IgD-negative memory B cell (primary cell): Measurements from ENCODE around the gene KRTAP9-6. TPM values are rescaled to one million over a fixed set of nuclear protein-coding genes. Genes with fewer than 3 reads are reported as not detected.
A peak's percentile ranks its signal among the peaks of the same experiment; 100 is the strongest.
"Not testable (repeated sequence)": the region's sequence is repeated elsewhere in the genome, so short reads cannot be mapped to it uniquely, and the experiment has no call there.

Experiments
- H3K27ac Mint-ChIP-seq, 3 donors: one replicate each; pipeline ENCODE4 v1.8.0; 2020 to 2022; ENCODE audit warnings: mild to moderate bottlenecking in 3 of 3, mixed read lengths in 3 of 3, moderate library complexity in 1 of 3
- H3K27me3 Mint-ChIP-seq: one replicate; pipeline ENCODE4 v1.8.0; 2021; ENCODE audit warnings: mixed read lengths
- H3K36me3 Mint-ChIP-seq: one replicate; pipeline ENCODE4 v1.8.0; 2020; ENCODE audit warnings: mild to moderate bottlenecking, mixed read lengths
- H3K4me1 Mint-ChIP-seq, 3 donors: one replicate each; pipeline ENCODE4 v1.8.0; 2020 to 2022; ENCODE audit warnings: mixed read lengths in 3 of 3, mild to moderate bottlenecking in 1 of 3
- H3K4me3 Mint-ChIP-seq, 4 donors: one replicate each; pipeline ENCODE4 v1.8.0; 2020 to 2022; ENCODE audit warnings: mild to moderate bottlenecking in 4 of 4, mixed read lengths in 4 of 4, moderate library complexity in 3 of 4
- H3K9me3 Mint-ChIP-seq, 3 donors: one replicate each; pipeline ENCODE4 v1.8.0; 2020 to 2021; ENCODE audit warnings: mixed read lengths in 3 of 3, mild to moderate bottlenecking in 1 of 3
- polyA plus RNA-seq: library from polyadenylated mRNA; unstranded; fragments of 300-500 nt; fragmentation: Illumina TruSeq; gene quantifications from one replicate; pipeline ENCODE4 v1.2.3, GENCODE V29; 2021

Gene KRTAP9-6
- polyA plus RNA-seq, 1 donor from 2014 or later = not detected

DNA sequence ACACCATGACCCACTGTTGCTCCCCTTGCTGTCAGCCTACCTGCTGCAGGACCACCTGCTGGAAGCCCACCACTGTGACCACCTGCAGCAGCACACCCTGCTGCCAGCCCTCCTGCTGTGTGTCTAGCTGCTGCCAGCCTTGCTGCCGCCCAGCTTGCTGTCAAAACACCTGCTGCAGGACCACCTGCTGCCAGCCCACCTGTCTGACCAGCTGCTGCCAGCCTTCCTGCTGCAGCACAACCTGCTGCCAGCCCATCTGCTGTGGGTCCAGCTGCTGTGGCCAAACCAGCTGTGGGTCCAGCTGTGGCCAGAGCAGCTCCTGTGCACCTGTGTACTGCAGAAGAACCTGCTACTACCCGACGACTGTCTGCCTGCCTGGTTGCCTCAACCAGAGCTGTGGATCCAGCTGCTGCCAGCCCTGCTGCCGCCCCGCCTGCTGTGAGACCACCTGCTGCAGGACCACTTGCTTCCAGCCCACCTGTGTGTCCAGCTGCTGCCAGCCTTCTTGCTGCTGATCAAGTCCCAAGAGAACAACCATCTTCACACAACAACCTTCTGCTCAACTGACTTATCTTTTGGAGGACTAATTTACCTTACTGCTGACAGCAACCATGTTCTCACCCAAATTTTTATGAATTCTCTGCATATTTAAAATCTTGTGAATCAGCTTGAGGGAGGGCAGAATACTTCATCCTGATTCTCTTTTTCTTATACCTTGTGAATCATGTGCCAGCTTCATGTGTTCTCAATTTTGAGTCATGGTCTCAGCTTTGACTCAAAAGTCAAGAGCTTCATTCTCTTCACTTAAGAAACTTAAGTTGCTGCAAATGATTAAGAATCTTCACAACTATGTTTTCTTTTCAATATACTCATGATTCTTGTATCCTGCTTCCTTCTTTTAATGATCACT is 9.5 kb upstream of the KRTAP9-6 start, which contains the start of gene KRTAP9-9:
Gene KRTAP9-9, plus strand, starts transcription at position 4 of the 910 bp plus-strand sequence.
- peaks cover 17% of the 10 kb centered on the region for H3K27me3 Mint-ChIP-seq

GRCh38 chr17:41256291-41256685 is 8.9 kb upstream of the KRTAP9-6 start:
- Mint-ChIP-seq H3K4me1 (peaks cover 0 to 11% (median 0%) of the 10 kb centered on the region in 3 donors), H3K36me3 (no peaks in the 10 kb centered on the region), H3K4me3 (no peak overlapping the region), H3K27me3 (peaks cover 17% of the 10 kb centered on the region), H3K9me3 (peaks cover 0 to 1% (median 0%) of the 10 kb centered on the region in 3 donors), H3K27ac (no peak overlapping the region)

More for the DNA sequence above, 9.5 kb upstream of the KRTAP9-6 start, which contains the start of gene KRTAP9-9:
- H3K4me3 Mint-ChIP-seq, H3K36me3 Mint-ChIP-seq, H3K27ac Mint-ChIP-seq, H3K9me3 Mint-ChIP-seq: not testable (repeated sequence)
- peaks cover 0 to 11% (median 0%) of the 10 kb centered on the region in 3 donors for H3K4me1 Mint-ChIP-seq

DNA sequence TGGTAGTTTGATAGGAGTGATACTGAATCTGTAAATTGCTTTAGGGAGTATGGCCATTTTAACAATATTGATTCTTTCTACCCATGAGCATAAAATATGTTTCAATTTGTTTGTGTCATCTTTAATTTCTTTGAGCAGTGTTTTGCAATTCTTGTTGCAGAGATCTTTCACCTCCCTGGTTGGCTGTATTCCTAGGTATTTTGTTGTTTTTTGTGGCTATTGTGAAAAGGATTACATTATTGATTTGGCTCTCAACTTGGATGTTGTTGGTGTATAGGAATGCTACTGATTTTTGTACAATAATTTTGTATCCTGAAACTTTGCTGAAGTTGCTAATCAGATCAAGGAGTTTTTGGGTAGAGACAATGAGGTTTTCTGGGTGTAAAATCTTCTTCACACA is 6.8 kb upstream of the KRTAP9-6 start:
- Mint-ChIP-seq H3K4me3 (no peak overlapping the region), H3K9me3 (peaks cover 0 to 1% (median 0%) of the 10 kb centered on the region in 3 donors), H3K27me3 (peaks cover 13% of the 10 kb centered on the region), H3K4me1 (peaks cover 0 to 6% (median 0%) of the 10 kb centered on the region in 3 donors), H3K36me3 (no peaks in the 10 kb centered on the region), H3K27ac (no peak overlapping the region)

DNA sequence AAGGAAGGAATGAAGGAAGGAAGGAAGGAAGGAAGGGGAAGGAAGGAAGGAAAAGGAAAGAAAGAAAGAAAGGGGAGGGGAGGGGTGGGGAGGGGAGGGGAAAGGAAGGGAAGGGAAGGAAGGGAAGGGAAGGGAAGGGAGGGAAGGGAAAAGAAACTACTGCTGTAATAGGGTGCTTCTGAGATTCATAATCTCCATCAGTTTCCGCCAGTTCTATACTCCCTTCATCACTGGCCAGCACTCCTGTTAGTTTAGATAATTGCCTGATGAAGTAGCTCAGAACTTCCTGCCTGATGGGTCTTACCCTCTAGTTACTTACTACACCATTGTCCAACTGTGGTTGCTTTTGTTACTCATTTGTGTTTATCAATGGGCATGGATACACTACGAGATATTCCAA is 2.0 kb upstream of the KRTAP9-6 start:
- Mint-ChIP-seq H3K27me3 (peaks cover 15% of the 10 kb centered on the region), H3K4me3 (no peak overlapping the region), H3K4me1 (no peaks in the 10 kb centered on the region), H3K27ac (no peak overlapping the region), H3K36me3 (no peaks in the 10 kb centered on the region), H3K9me3 (peaks cover 0 to 1% (median 0%) of the 10 kb centered on the region in 3 donors)

DNA sequence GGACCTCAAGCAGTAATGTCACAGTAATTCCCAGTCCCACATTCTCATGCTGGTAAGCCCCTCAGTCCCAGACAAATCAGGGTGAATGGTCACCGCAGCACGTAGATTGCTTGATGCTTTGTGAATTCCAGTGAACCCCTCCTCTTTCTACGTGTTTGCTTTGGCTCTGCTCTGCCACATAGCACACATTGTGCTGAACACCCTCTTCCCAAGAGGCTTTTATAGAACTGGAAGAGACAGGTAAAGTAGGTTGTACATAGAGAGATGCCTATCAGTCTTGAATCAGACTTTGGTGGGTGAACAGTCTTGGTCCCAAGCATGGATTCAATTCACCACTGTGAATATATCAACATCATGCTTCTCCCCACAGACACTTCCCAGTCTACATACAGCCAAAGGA is 579 bp upstream of the KRTAP9-6 start:
- H3K36me3 Mint-ChIP-seq = no peaks in the 10 kb centered on the region
- no peak overlapping the region for H3K27ac Mint-ChIP-seq
- H3K4me1 Mint-ChIP-seq = no peaks in the 10 kb centered on the region

DNA sequence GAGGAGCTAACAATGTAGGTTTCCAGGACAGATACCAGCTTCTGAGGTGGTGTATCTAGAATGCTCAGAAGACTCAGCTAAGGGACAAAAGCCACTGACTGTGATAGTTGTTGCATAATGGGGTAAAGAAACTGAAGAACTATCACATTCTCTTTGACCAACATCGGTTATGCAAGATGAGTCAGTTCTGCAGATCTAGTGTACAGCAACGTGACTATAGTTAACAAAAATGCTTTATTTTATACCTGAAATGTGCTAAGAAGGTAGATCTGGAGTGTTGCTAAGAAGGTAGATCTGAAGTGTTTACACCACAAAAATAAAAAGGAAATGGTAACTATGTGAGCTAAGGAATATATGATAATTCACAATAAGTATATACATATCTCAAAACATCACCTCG is 2.5 kb downstream of the KRTAP9-6 start:
- no peak overlapping the region for H3K27ac Mint-ChIP-seq
- H3K36me3 Mint-ChIP-seq = no peaks in the 10 kb centered on the region
- H3K27me3 Mint-ChIP-seq = peaks cover 19% of the 10 kb centered on the region
- no peaks in the 10 kb centered on the region for H3K9me3 Mint-ChIP-seq
- no peaks in the 10 kb centered on the region for H3K4me1 Mint-ChIP-seq
- H3K4me3 Mint-ChIP-seq = no peak overlapping the region

More for the DNA sequence above, 579 bp upstream of the KRTAP9-6 start:
- Mint-ChIP-seq H3K4me3 (no peak overlapping the region), H3K27me3 (peaks cover 15% of the 10 kb centered on the region), H3K9me3 (peaks cover 0 to 1% (median 0%) of the 10 kb centered on the region in 3 donors)

DNA sequence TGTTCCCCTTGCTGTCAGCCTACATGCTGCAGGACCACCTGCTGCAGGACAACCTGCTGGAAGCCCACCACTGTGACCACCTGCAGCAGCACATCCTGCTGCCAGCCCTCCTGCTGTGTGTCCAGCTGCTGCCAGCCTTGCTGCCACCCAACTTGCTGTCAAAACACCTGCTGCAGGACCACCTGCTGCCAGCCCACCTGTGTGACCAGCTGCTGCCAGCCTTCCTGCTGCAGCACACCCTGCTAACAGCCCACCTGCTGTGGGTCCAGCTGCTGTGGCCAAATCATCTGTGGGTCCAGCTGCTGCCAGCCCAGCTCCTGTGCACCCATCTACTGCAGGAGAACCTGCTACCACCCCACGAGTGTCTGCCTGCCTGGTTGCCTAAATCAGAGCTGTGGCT is 6.1 kb downstream of the KRTAP9-6 start:
- not testable (repeated sequence) for H3K27ac Mint-ChIP-seq, H3K4me1 Mint-ChIP-seq, H3K36me3 Mint-ChIP-seq, H3K4me3 Mint-ChIP-seq, H3K9me3 Mint-ChIP-seq
- peaks cover 12% of the 10 kb centered on the region for H3K27me3 Mint-ChIP-seq

DNA sequence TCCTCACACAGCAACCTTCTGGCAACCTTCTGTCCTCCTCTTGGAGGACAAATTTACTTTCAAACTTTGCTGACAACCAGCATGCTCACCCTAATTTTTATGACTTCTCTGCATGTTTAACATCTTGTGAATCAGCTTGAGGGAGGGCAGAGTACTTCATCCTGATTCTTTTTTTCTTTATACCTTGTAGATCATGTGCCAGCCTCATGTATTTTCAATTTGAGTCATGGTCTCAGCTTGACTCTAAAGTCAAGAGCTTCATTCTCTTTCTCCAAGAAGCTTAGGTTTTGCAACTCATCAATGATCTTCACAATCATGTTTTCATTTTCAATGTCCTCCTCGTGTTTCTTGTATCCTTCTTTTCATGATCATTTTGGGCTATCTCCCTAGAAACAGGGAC is 6.7 kb downstream of the KRTAP9-6 start:
- H3K9me3 Mint-ChIP-seq = no peaks in the 10 kb centered on the region
- peak overlapping the region in 1 of 3 donors; percentile 63 for H3K27ac Mint-ChIP-seq
- H3K4me3 Mint-ChIP-seq = no peak overlapping the region
- H3K4me1 Mint-ChIP-seq = peaks cover 0 to 2% (median 2%) of the 10 kb centered on the region in 3 donors
- peaks cover 11% of the 10 kb centered on the region for H3K27me3 Mint-ChIP-seq
- H3K36me3 Mint-ChIP-seq = no peaks in the 10 kb centered on the region

- H3K36me3 Mint-ChIP-seq, H3K27ac Mint-ChIP-seq, H3K9me3 Mint-ChIP-seq, H3K4me3 Mint-ChIP-seq, H3K4me1 Mint-ChIP-seq: not testable (repeated sequence)
- peaks cover 11% of the 10 kb centered on the region for H3K27me3 Mint-ChIP-seq
Measured at GRCh38 chr17:41275648-41276190, 10.5 kb downstream of the KRTAP9-6 start, which contains the start of gene KRTAP9-7. KRTAP9-7 (plus strand) TSS chr17:41275698; CDS start chr17:41275698, 0 bp downstream.

DNA sequence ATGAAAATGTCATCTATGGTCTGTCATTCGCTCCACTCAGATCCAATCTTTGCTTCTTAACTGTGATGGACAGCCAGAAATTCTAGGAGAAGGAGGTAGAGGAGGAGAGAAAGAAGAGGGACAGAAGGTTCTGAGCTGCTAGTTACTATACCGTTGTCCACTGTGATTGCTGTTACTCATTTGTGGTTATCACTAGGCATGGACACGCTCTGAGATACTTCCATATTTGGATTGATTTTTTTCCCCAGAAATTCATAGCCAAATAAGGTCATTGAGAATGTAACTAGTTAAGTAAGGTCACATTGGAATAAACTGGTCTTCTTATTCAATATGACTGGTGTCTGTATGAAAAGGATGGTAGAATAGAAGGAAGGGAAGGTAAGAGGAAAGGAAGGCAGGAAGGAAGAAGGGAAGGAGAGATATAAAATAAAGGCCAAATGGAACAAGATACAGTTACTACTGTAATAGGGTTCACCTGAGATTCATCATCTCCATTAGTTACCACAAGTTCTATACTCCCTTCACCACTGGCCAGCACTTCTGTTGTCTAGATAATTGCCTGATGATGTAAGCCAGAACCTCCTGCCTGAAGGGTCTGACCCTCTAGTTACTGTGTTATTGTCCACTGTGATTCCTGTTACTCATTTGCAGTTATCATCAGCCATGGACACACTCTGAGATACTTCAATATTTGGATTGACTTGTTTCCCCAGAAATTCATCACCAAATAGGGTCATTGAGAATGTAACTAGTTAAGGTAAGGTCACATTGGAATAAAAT is 13.2 kb downstream of the KRTAP9-6 start:
- Mint-ChIP-seq H3K36me3 (peaks cover 2% of the 10 kb centered on the region), H3K27ac (no peak overlapping the region), H3K4me3 (no peak overlapping the region), H3K9me3 (peaks cover 2 to 3% (median 2%) of the 10 kb centered on the region in 3 donors), H3K27me3 (peaks cover 7% of the 10 kb centered on the region), H3K4me1 (peaks cover 0 to 3% (median 2%) of the 10 kb centered on the region in 3 donors)

DNA sequence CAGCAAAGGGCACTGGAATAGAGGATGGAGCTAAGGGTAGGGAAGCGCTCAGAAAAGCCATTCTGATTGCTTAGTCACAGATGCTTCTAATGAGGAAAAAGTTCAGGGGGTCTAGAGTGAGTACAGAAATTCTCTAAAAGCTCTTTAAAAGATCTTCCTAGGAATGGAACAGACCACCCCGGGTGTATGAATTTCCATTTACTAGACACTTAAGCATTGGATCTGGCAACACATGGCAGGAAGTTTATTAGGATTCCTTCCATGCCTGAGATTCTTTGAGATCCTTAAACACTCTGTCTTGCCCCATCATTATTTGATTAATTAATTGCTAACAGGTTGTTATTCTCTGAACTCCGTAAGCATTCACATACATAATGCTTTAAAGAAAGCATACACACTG is 18.9 kb downstream of the KRTAP9-6 start:
- Mint-ChIP-seq H3K9me3 (peaks cover 2 to 4% (median 3%) of the 10 kb centered on the region in 3 donors), H3K36me3 (peaks cover 2% of the 10 kb centered on the region), H3K27ac (no peak overlapping the region), H3K4me1 (peaks cover 0 to 6% (median 0%) of the 10 kb centered on the region in 3 donors), H3K4me3 (no peak overlapping the region), H3K27me3 (peaks cover 7% of the 10 kb centered on the region)

GRCh38 chr17:41284546-41284945 is 19.4 kb downstream of the KRTAP9-6 start:
- peaks cover 9% of the 10 kb centered on the region for H3K27me3 Mint-ChIP-seq
- H3K4me1 Mint-ChIP-seq = peaks cover 0 to 6% (median 0%) of the 10 kb centered on the region in 3 donors
- peaks cover 2 to 4% (median 3%) of the 10 kb centered on the region in 3 donors for H3K9me3 Mint-ChIP-seq
- no peak overlapping the region for H3K27ac Mint-ChIP-seq
- H3K36me3 Mint-ChIP-seq = peaks cover 2% of the 10 kb centered on the region
- no peak overlapping the region for H3K4me3 Mint-ChIP-seq

DNA sequence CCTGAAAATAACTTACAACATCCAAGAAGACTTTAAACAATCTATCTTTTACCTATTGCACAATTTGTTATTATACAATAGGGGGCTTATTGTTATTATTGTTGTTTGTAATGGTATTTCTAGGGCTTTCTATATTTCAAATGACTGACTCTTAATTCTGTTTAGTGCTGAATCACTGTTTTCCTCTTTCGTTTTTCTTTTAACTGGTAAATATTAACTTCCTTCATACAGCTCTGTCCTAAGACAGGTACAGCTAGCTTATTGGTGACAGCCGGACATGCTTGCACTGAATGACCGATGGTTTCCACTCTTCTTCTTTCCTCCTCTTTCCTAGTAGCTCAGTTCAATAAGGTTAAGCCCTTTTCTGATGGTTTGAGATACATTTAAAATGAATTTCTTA is 21.9 kb downstream of the KRTAP9-6 start:
- Mint-ChIP-seq H3K9me3 (peaks cover 0 to 4% (median 0%) of the 10 kb centered on the region in 3 donors), H3K36me3 (no peaks in the 10 kb centered on the region), H3K4me3 (no peak overlapping the region), H3K4me1 (peaks cover 0 to 6% (median 0%) of the 10 kb centered on the region in 3 donors), H3K27ac (no peak overlapping the region), H3K27me3 (peaks cover 9% of the 10 kb centered on the region)

GRCh38 chr17:41294016-41294415 is 28.8 kb downstream of the KRTAP9-6 start:
- no peak overlapping the region for H3K4me3 Mint-ChIP-seq
- H3K9me3 Mint-ChIP-seq = peaks cover 0 to 3% (median 0%) of the 10 kb centered on the region in 3 donors
- no peaks in the 10 kb centered on the region for H3K4me1 Mint-ChIP-seq
- peaks cover 11% of the 10 kb centered on the region for H3K27me3 Mint-ChIP-seq
- no peak overlapping the region for H3K27ac Mint-ChIP-seq
- H3K36me3 Mint-ChIP-seq = peaks cover 1% of the 10 kb centered on the region

DNA sequence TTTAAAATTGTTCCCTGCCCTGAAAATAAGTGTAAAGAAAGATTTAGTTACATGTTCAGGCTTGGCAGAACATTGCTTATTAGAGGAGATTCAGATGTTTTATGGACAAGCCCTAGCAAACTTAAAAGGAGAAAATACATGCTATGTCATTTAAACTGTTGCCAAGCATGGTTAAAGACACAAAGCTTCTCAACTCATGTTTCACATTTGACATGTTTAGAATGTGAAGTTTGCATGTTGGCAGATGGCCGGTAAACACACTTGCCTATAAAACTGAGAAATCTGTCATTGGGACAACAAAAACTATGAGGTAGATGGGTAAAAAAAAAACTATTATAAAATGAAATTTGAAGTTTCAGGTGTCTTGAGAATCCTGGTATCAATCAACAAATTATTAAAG is 31.7 kb downstream of the KRTAP9-6 start:
- Mint-ChIP-seq H3K9me3 (peaks cover 0 to 6% (median 2%) of the 10 kb centered on the region in 3 donors), H3K4me3 (no peak overlapping the region), H3K27ac (no peak overlapping the region)

More for the DNA sequence above, 31.7 kb downstream of the KRTAP9-6 start:
- Mint-ChIP-seq H3K27me3 (peaks cover 18% of the 10 kb centered on the region), H3K36me3 (peaks cover 1% of the 10 kb centered on the region), H3K4me1 (peaks cover 0 to 11% (median 0%) of the 10 kb centered on the region in 3 donors)
